SU-DHL-6 (cell line): ENCODE results near the gene IGSF22.
"Not testable (repeated sequence)": the region's sequence is repeated elsewhere in the genome, so short reads cannot be mapped to it uniquely, and the experiment has no call there.

Source experiments
- H2AFZ ChIP-seq: fragments of 200-600 bp; sonication (generic); 2 replicates; pipeline ENCODE4 v1.6.1; 2014; ENCODE audit warnings: low read depth, mild to moderate bottlenecking, moderate library complexity, mixed read lengths, antibody characterized with exemption, low read length; ENCODE audit not compliant: severe bottlenecking
- H3F3A ChIP-seq: fragments of 200-600 bp; shearing (Covaris generic); 2 replicates; pipeline ENCODE4 v1.6.0; 2016; ENCODE audit warnings: antibody characterized with exemption, mild to moderate bottlenecking; ENCODE audit not compliant: insufficient read depth
- H3K27ac ChIP-seq: fragments of 200-600 bp; sonication (generic); 2 replicates; pipeline ENCODE4 v1.5.1; 2016; ENCODE audit warnings: low read depth, mild to moderate bottlenecking, low read length, moderate library complexity, mixed read lengths
- H3K27me3 ChIP-seq: fragments of 200-600 bp; sonication (generic), shearing (Covaris generic); 2 replicates; pipeline ENCODE4 v1.6.0; 2014; ENCODE audit warnings: mild to moderate bottlenecking, low read length
- H3K36me3 ChIP-seq: fragments of 200-600 bp; sonication (generic); 2 replicates; pipeline ENCODE4 v1.6.1; 2014; ENCODE audit warnings: mild to moderate bottlenecking, low read length, mixed read lengths
- H3K4me2 ChIP-seq: fragments of 300-600, 200-600 bp; shearing (Covaris generic), sonication (generic); 2 replicates; pipeline ENCODE4 v1.6.0; 2014; ENCODE audit warnings: low read length, low read depth, mild to moderate bottlenecking; ENCODE audit not compliant: poor library complexity, severe bottlenecking
- H3K4me3 ChIP-seq: fragments of 200-600 bp; sonication (generic); 2 replicates; pipeline ENCODE4 v1.5.1; 2014; ENCODE audit warnings: antibody characterized with exemption, low read length, mild to moderate bottlenecking, mixed read lengths; ENCODE audit not compliant: insufficient read depth, poor library complexity, severe bottlenecking
- H3K79me2 ChIP-seq: fragments of 200-600 bp; sonication (generic); 2 replicates; pipeline ENCODE4 v1.6.1; 2014; ENCODE audit warnings: mild to moderate bottlenecking, low read length, moderate library complexity; ENCODE audit not compliant: insufficient read depth
- H3K9ac ChIP-seq: fragments of 200-600 bp; sonication (generic); 2 replicates; pipeline ENCODE4 v1.7.0; 2014; ENCODE audit warnings: mild to moderate bottlenecking, low read length
- H3K9me2 ChIP-seq: fragments of 200-600 bp; sonication (generic); replicated peaks from 2 replicates; pipeline ENCODE4 v1.6.1; 2014; ENCODE audit warnings: low read length; ENCODE audit not compliant: insufficient read depth
- H3K9me3 ChIP-seq: fragments of 200-600 bp; sonication (generic); 2 replicates; pipeline ENCODE4 v1.6.1; 2014; ENCODE audit warnings: low read length, mixed read lengths; ENCODE audit not compliant: insufficient read depth
- H4K20me1 ChIP-seq: fragments of 200-600 bp; sonication (generic); 2 replicates; pipeline ENCODE4 v1.6.1; 2014; ENCODE audit warnings: low read depth, mild to moderate bottlenecking, antibody characterized with exemption, low read length, moderate library complexity, mixed read lengths
- CTCF ChIP-seq: fragments of 200-600 bp; sonication (generic); IDR thresholded peaks from one replicate; pipeline ENCODE4 v1.5.1; 2017; ENCODE audit warnings: antibody characterized with exemption, mild to moderate bottlenecking, low read length, moderate library complexity; ENCODE audit not compliant: insufficient read depth, poor library complexity, severe bottlenecking
- EZH2phosphoT487 ChIP-seq: fragments of 200-600 bp; sonication (generic), shearing (Covaris generic); conservative IDR thresholded peaks from 2 replicates; pipeline ENCODE4 v1.6.1; 2018; ENCODE audit warnings: mild to moderate bottlenecking, antibody characterized with exemption, low read length, moderate library complexity, mixed read lengths

The IGSF22 gene

DNA sequence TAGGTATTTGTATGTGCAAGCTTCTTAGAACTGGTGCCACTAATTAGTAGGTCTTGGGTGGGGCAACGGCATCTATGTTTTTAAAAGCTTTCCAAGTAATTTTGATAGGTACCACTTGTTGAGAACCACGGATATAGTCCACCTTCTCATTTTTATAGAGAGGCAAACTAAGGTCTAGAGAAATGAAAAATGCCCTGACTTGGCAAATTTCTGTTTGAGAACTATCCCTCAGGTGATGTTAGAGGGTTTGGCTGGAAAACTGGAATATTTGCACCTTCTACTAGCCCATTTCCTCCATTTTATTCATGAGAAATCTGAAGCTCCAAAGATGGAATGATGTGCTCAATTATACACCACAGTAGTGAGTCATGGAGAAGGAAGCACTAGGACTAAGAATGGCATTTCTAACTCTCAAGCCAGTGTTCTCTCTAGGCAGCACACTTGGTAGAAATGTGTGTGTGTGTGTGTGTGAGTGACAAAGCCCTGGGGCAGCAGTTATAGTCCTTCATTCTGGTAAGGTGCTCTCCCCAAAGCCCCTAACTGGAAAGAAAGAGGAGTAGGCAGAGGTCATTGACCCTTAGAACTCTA is 29.3 kb downstream of the IGSF22 start:
- no peaks in the 10 kb centered on the region for H3K79me2 ChIP-seq
- H4K20me1 ChIP-seq: no peaks in the 10 kb centered on the region
- H3F3A ChIP-seq: no peaks in the 10 kb centered on the region
- no peak overlapping the region for H3K27ac ChIP-seq
- H3K9me3 ChIP-seq: no peaks in the 10 kb centered on the region
- H3K4me3 ChIP-seq: no peak overlapping the region
- TF ChIP-seq EZH2phosphoT487 (no peak), CTCF (no peak)
- H3K4me2 ChIP-seq: no peak overlapping the region
- H3K9ac ChIP-seq: no peak overlapping the region
- no peaks in the 10 kb centered on the region for H3K36me3 ChIP-seq
- H2AFZ ChIP-seq: no peak overlapping the region
- H3K27me3 ChIP-seq: no peaks in the 10 kb centered on the region
- no peaks in the 10 kb centered on the region for H3K9me2 ChIP-seq

DNA sequence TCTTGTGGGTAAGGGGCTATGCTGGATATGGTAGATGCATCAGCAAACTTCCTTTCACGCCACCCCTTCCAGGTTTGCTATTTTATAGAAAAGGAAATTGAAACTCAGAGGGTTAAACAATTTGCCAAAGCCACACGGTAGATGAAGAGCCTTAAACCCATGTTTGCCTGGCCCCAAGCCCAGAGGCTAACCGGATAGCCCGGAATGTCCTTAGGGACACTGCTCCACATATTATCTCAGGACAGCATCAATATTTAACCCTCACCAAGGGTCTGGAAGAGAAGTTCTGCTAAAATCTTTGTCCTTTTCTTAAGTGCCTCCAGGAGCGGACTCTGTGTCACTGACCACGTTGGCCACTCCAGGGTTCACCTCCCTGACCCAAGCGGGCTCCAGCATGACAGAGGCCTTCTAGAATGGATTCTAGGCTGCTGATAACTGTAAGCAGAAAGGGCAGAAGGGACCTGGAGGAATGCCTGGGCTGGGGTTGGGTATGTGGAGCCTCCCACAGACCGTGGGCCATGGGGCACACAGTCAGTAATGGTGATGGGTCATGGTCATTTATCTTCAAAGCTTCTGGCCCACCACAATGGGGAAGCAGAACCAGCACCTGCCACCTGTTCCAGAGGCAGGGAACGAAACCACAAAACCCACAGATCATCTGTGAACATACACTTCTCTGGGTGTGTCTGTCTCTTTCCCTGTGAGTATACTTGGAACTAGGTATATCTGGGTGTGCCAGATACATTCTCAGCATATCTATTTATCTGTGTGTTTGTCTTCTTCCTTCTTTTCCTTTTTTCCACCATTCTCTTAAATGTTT is 32.8 kb downstream of the IGSF22 start:
- Histone ChIP-seq H2AFZ (no peak overlapping the region), H3K36me3 (no peaks in the 10 kb centered on the region), H4K20me1 (no peaks in the 10 kb centered on the region), H3K27me3 (no peaks in the 10 kb centered on the region), H3K79me2 (no peaks in the 10 kb centered on the region), H3K9me2 (no peaks in the 10 kb centered on the region), H3K9me3 (no peaks in the 10 kb centered on the region), H3F3A (no peaks in the 10 kb centered on the region), H3K9ac (no peak overlapping the region), H3K4me3 (no peak overlapping the region), H3K4me2 (no peak overlapping the region), H3K27ac (no peak overlapping the region)
- TF ChIP-seq CTCF (no peak), EZH2phosphoT487 (no peak)

DNA sequence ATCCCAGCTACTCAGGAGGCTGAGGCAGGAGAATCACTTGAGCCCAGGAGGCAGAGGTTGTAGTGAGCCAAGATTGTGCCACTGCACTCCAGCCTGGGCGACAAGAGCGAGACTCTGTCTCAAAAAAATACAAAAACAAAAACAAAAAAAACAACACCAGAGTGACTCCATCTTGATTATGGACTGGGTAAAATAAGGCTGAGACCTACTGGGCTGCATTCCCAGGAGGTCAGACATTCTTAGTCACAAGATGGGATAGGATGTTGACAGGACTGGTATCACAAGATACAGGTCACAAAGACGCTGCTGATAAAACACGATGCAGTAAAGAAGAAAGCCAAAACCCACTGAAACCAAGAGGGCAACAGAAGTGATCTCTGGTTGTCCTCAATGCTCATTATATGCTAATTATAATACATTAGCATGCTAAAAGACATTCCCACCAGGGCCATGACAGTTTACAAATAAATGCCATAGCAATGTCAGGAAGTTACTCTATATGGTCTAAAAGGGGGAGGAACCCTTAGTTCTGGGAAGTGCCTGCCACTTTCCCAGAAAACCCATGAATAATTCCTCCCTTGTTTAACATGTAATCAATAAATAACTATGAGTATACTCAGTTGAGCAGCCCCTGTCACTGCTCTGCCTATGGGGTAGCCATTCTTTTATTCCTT is 34.4 kb downstream of the IGSF22 start:
- H3K9ac ChIP-seq, H3K27ac ChIP-seq, H3K9me3 ChIP-seq, H3K27me3 ChIP-seq, H3K79me2 ChIP-seq, H3F3A ChIP-seq, H4K20me1 ChIP-seq, H3K4me3 ChIP-seq, H3K36me3 ChIP-seq, H3K9me2 ChIP-seq, H2AFZ ChIP-seq, H3K4me2 ChIP-seq: not testable (repeated sequence)

DNA sequence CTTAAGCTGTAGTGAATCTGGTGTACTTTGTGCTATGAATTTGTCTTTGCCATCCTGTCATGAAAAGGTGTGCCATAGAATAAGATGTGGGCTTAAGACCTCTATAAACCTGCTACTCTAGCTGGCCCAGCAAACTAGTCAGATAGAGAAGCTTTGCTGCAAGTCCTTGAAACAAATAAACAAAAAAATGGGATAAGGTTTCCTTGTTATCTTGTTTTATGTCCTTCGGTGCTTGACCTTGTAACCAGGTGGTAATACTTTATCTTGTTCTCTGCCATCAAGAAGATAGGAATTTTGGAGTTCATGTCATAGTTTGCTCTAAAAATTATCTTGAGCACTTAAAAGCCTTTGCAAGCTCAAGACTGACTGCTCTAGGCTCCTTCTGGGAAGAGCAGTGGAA is 41.7 kb downstream of the IGSF22 start:
- no peaks in the 10 kb centered on the region for H3K36me3 ChIP-seq
- H3K9ac ChIP-seq: no peak overlapping the region
- H3K9me2 ChIP-seq: no peaks in the 10 kb centered on the region

More for the DNA sequence above, 41.7 kb downstream of the IGSF22 start:
- no peaks in the 10 kb centered on the region for H3F3A ChIP-seq
- H4K20me1 ChIP-seq: no peaks in the 10 kb centered on the region
- H3K27me3 ChIP-seq: no peaks in the 10 kb centered on the region; the same call in 1 of the 2 replicates
- H3K9me3 ChIP-seq: no peaks in the 10 kb centered on the region
- TF ChIP-seq EZH2phosphoT487: no peak
- TF ChIP-seq CTCF: no peak
- no peak overlapping the region for H3K4me2 ChIP-seq
- H3K27ac ChIP-seq: no peak overlapping the region
- no peaks in the 10 kb centered on the region for H3K79me2 ChIP-seq
- H2AFZ ChIP-seq: no peak overlapping the region
- no peak overlapping the region for H3K4me3 ChIP-seq
